Activated naive CD4-positive, alpha-beta T cell treated with anti-CD3 and anti-CD28 coated beads, Interleukin-2, amount 10 ng/mL, durations not matched to agents 5 hours and 36 hours (primary cell): Measurements from ENCODE around the gene MAP3K10. TPM values are rescaled to one million over a fixed set of nuclear protein-coding genes. Genes with fewer than 3 reads are reported as not detected.

ENCODE experiments used
- total RNA-seq, 2 experiments: library from RNA; stranded (reverse); gene quantifications; one replicate each; pipeline ENCODE4 v1.2.3, GENCODE V29; 2021

MAP3K10 gene
- 10 to 100 TPM; 20.4 to 20.5 TPM for total RNA-seq

DNA sequence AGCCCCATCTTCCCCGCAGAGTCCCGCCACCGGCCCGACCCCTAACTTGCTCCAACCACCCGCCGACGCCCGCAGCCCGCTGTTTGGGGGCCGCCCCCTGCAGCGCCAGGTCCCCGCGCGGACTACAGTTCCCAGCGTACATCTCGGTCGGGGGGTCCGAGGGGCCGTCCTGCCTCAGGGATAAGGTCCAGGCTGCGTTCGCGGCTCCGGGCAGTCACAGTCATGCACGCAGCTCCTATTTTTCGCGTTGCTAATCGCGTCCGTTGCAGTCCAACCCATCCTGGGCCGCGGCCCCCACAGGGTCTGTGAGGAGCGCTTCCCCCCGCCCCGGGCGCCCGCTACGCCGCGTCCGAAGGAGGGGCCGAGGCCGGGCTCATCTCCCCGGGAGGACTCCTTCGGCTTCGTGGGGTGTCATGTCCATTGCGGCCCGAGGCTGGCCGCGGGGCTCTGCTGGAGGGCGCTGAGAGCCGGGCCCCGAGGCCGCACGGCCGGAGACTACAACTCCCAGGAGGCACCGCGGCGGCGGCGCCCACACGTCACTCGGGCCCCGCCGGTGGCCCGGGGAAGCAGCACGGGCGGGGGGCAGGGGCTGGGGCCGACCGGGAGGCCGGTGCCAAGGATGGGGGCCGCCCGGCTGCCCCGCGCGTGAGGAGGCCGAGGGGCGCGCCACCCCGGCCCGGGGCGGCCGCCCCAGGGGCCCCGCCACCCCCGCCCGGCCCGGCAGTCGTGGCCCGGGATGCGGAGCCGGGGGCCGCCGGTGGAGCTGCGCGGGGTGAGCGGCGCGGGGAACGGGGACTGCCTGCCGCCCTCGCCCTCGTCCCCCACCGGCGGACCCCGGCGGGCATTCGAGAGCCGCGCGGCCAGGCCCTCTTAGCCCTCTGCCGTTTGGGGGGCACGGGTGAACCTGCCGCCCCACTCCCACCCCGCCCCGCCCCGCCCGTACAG lies at the start of gene MAP3K10:
TSS of gene MAP3K10 (plus strand) at position 536 of the 945 bp plus-strand sequence. CDS start 606 bp downstream, outside the sequence.

GRCh38 chr19:40217934-40218890 lies 27.0 kb downstream of the MAP3K10 start, which contains the start of gene TTC9B:
Gene TTC9B, minus strand, starts transcription at chr19:40218384. Its CDS starts 3 bp downstream, at chr19:40218381.

Other genes starting within 250 kb of the MAP3K10 start
- gene PSMC4, start 220.3 kb upstream of the MAP3K10 start, total RNA-seq = 10 to 100 TPM; 83.1 to 85.9 TPM
- gene ZNF546, start 194.4 kb upstream of the MAP3K10 start, total RNA-seq = 1 to 10 TPM; 6.8 to 7.4 TPM
- 10 to 100 TPM; 36.6 to 38.8 TPM for gene ZNF780B, start 135.2 kb upstream of the MAP3K10 start, total RNA-seq
- 10 to 100 TPM; 23.0 to 24.2 TPM for gene ZNF780A, start 100.5 kb upstream of the MAP3K10 start, total RNA-seq
- not detected for gene TTC9B, start 27.0 kb downstream of the MAP3K10 start, total RNA-seq
- under 1 TPM in 1 of 2 experiments, not detected in 1; 0.19 TPM for gene CCNP, start 35.3 kb downstream of the MAP3K10 start, total RNA-seq
- gene AKT2, start 93.9 kb downstream of the MAP3K10 start, total RNA-seq = 100 to 1,000 TPM; 139 to 151 TPM
- gene C19orf47, start 157.0 kb downstream of the MAP3K10 start, total RNA-seq = 10 to 100 TPM; 17.9 to 18.0 TPM
- 10 to 100 TPM; 79.6 to 85.5 TPM for gene PLD3, start 157.3 kb downstream of the MAP3K10 start, total RNA-seq
- not detected for gene HIPK4, start 198.8 kb downstream of the MAP3K10 start, total RNA-seq
- 1 to 10 TPM; 1.3 to 1.4 TPM for gene PRX, start 222.0 kb downstream of the MAP3K10 start, total RNA-seq
- gene SERTAD1, start 234.6 kb downstream of the MAP3K10 start, total RNA-seq = 1 to 10 TPM; 8.7 to 9.0 TPM